ENCODE results near the gene SRC. TPM values are rescaled to one million over a fixed set of nuclear protein-coding genes. Genes with fewer than 3 reads are reported as not detected.

The SRC gene
- total RNA-seq, 2 donors from 2014 or later = 6.9 to 14.3 TPM

- no peak for TF ChIP-seq CTCF (IDR thresholded peaks at IDR 0.05)
- H3K36me3 ChIP-seq = peaks cover 21% of the 10 kb centered on the region
- H3K27me3 ChIP-seq = no peaks in the 10 kb centered on the region
- peaks cover 0 to 31% of the 10 kb centered on the region in 2 donors for H3K4me1 ChIP-seq
- no peak overlapping the region for H3K4me3 ChIP-seq
- no peak overlapping the region for H3K27ac ChIP-seq
- DNase-seq (ENCODE audit: low spot score) = no peak
- H3K9me3 ChIP-seq = no peaks in the 10 kb centered on the region
Observed at GRCh38 chr20:37301120-37301519, 44.8 kb upstream of the SRC start.

DNA sequence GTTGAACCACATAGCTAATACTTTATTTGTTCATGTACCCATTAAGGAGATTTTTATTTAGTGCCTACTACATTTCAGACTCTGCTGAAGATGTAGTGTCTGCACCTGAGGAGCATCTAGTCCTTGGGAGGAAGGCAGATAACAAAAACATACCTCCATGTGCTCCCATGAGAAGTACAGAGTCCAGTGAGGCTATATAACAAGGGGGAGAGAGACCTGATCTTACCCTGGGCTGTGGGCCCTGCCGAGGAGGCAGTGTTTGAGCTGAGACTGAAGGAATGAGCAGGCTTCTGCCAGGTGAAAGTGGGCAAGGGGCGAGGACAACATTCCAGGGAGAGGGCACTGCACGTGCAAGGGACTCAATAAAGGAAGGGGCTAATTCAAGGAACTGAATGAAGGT lies 44.4 kb upstream of the SRC start:
- Histone ChIP-seq H3K9me3 (no peaks in the 10 kb centered on the region), H3K27ac (no peak overlapping the region), H3K4me3 (no peak overlapping the region), H3K27me3 (no peaks in the 10 kb centered on the region), H3K4me1 (peaks cover 0 to 32% of the 10 kb centered on the region in 2 donors), H3K36me3 (peaks cover 21% of the 10 kb centered on the region)
- no peak for TF ChIP-seq CTCF (IDR thresholded peaks at IDR 0.05)
- no peak for DNase-seq (ENCODE audit: low spot score)

DNA sequence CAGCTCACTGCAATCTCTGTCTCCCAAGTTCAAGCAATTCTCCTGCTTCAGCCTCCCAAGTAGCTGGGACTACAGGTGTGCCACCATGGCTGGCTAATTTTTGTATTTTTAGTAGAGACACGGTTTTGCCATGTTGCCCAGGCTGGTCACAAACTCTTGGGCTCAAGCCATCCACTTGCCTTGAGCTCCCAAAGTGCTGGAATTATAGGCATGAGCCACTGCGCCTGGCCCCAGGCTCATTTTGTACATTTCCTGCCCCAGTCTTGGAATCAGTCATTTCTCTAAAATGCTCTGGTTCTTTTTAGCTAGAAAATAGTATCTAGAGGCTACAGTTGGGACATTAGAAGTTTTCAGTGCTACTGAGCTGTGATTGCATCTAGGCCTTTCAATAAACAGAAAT lies 43.0 kb upstream of the SRC start:
- Histone ChIP-seq H3K4me1 (peaks cover 0 to 22% of the 10 kb centered on the region in 2 donors), H3K4me3 (no peak overlapping the region), H3K9me3 (no peaks in the 10 kb centered on the region), H3K36me3 (peaks cover 21% of the 10 kb centered on the region), H3K27me3 (no peaks in the 10 kb centered on the region), H3K27ac (no peak overlapping the region)
- DNase-seq (ENCODE audit: low spot score) = no peak
- no peak for TF ChIP-seq CTCF (IDR thresholded peaks at IDR 0.05)

- no peak overlapping the region for H3K4me3 ChIP-seq
- H3K4me1 ChIP-seq = peaks cover 0 to 22% of the 10 kb centered on the region in 2 donors
- TF ChIP-seq CTCF (IDR thresholded peaks at IDR 0.05) = no peak
- peaks cover 21% of the 10 kb centered on the region for H3K36me3 ChIP-seq
- H3K27me3 ChIP-seq = no peaks in the 10 kb centered on the region
- no peaks in the 10 kb centered on the region for H3K9me3 ChIP-seq
- H3K27ac ChIP-seq = no peak overlapping the region
- no peak for DNase-seq (ENCODE audit: low spot score)
Observed at GRCh38 chr20:37303637-37304036, 42.3 kb upstream of the SRC start.

DNA sequence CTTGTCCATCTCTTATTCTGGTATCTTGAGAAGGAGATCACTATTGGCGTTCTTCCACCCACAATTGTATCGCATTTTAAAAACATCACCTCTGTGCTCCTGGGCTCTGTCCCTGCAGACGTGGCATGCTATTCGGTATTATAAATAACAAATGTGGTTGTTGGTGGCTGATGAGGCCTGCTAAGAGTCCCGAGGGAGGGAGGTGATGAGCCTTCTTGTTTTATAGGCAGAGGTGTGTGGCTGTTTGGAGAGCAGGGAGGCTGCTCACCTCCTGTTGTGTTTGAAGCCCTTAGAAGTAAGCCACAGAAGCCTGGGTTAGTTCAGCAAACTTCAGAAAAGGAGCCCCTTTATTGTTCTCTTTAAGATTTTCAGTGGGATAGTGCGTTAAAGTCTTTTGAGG lies 40.9 kb upstream of the SRC start:
- peaks cover 26% of the 10 kb centered on the region for H3K36me3 ChIP-seq
- no peaks in the 10 kb centered on the region for H3K27me3 ChIP-seq
- no peak for TF ChIP-seq CTCF (IDR thresholded peaks at IDR 0.05)
- no peak overlapping the region for H3K27ac ChIP-seq
- DNase-seq (ENCODE audit: low spot score) = no peak
- H3K9me3 ChIP-seq = no peaks in the 10 kb centered on the region
- peaks cover 0 to 14% of the 10 kb centered on the region in 2 donors for H3K4me1 ChIP-seq
- no peak overlapping the region for H3K4me3 ChIP-seq

DNA sequence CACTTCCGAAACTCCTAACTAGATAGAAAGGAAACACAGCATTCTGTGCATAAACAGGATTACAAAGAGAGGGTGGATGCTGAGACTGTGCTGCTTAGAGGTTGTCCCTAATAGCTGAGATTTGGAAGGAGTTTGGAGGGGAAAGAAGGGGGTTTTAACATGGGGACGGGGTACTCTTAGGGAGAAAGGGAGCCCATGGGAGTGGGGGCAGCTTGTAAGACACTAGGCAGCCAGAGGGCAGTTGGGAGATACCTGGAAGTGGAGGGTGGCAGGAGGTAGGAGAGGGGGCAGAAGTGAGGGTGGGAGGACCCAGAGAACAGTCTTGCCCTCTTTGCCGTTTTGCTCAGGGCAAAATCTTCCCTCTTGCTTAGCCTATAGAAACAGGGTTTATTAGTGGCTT lies 40.1 kb upstream of the SRC start:
- H3K27me3 ChIP-seq = no peaks in the 10 kb centered on the region
- no peaks in the 10 kb centered on the region for H3K9me3 ChIP-seq
- H3K36me3 ChIP-seq = peaks cover 33% of the 10 kb centered on the region
- no peak for TF ChIP-seq CTCF (IDR thresholded peaks at IDR 0.05)
- peaks cover 0 to 10% of the 10 kb centered on the region in 2 donors for H3K4me1 ChIP-seq
- H3K27ac ChIP-seq = peak overlapping the region in 1 of 2 donors; percentile 18
- no peak for DNase-seq (ENCODE audit: low spot score)
- no peak overlapping the region for H3K4me3 ChIP-seq

Data from right atrium auricular region (tissue), 2 donors.